K562 (cell line): Measurements from ENCODE around the gene SRRM4. TPM values are rescaled to one million over a fixed set of nuclear protein-coding genes. Genes with fewer than 3 reads are reported as not detected.

Experiments used
- ATAC-seq: fragments of 200-7000 bp; cut with Tn5 transposase; 3 replicates; pipeline ENCODE4 v1.9.1; 2020; ENCODE audit warnings: moderate library complexity
- BruUV-seq: library from RNA; stranded (reverse); fragments of 400-500 nt; replicated peaks from 2 replicates; lab custom pipeline; 2021; lab: Mats Ljungman, UMichigan
- CTCF ChIA-PET: fragments of 300-600 bp; formaldehyde crosslinking; extraction: SDS; loops from one replicate; lab custom pipeline; 2021; ENCODE audit warnings: low intra/inter-chr PET ratio; lab: Yijun Ruan, JAX
- POLR2A ChIA-PET: fragments of 300-600, 350-650 bp; sonication (Branson Sonifier 250); formaldehyde crosslinking; extraction: SDS; loops from one replicate; lab custom pipeline; 2021; ENCODE audit warnings: antibody characterized with exemption, inconsistent platforms; lab: Yijun Ruan, JAX
- DNase-seq, 4 experiments: peaks; one replicate each; pipeline versions ENCODE4 v3.0.0 to v3.0.0-alpha.2; 2011 to 2018; ENCODE audit warnings: low spot score in 3 of 4, mixed read lengths in 3 of 4; ENCODE audit errors: extremely low read depth in 1 of 4
- FAIRE-seq: peaks from 2 replicates; lab custom pipeline; 2011; peaks lifted over from hg19 to GRCh38; lab: Jason Lieb, UNC
- H2AFZ ChIP-seq: 2 replicates; pipeline ENCODE4 v1.6.0; 2011; ENCODE audit warnings: low read depth, low read length, control low read depth, inconsistent platforms
- H3K27ac ChIP-seq: fragments of 200-600 bp; 3 replicates; pipeline ENCODE4 v1.8.0; 2011; ENCODE audit warnings: low read depth, mild to moderate bottlenecking, control low read depth, inconsistent platforms, low read length, moderate library complexity, mixed read lengths; ENCODE audit errors: extremely low read depth
- H3K27me3 ChIP-seq, 2 experiments: fragments of 300-600 bp in 1 of 2; 2 replicates in 1 of 2; 3 replicates in 1 of 2; pipeline versions ENCODE4 v1.6.0 to v1.8.0; 2011; ENCODE audit warnings: inconsistent platforms in 2 of 2, low read length in 2 of 2, mild to moderate bottlenecking in 1 of 2, mixed read lengths in 1 of 2, moderate library complexity in 1 of 2; ENCODE audit not compliant: control insufficient read depth in 2 of 2, insufficient read depth in 2 of 2
- H3K36me3 ChIP-seq: fragments of 300-600 bp; 3 replicates; pipeline ENCODE4 v1.8.0; 2011; ENCODE audit warnings: mild to moderate bottlenecking, low read length, inconsistent platforms; ENCODE audit not compliant: control insufficient read depth, insufficient read depth
- H3K4me1 ChIP-seq, 2 experiments: fragments of 200-600 bp in 1 of 2; replicated peaks in 1 of 2; 2 replicates in 1 of 2; 3 replicates in 1 of 2; pipeline versions ENCODE4 v1.5.1 to v1.8.0; 2011; ENCODE audit warnings: inconsistent platforms in 2 of 2, low read length in 2 of 2, mild to moderate bottlenecking in 1 of 2, mixed read lengths in 1 of 2, moderate library complexity in 1 of 2; ENCODE audit not compliant: control insufficient read depth in 2 of 2, insufficient read depth in 2 of 2
- H3K4me2 ChIP-seq: 2 replicates; pipeline ENCODE4 v1.6.1; 2011; ENCODE audit warnings: low read length, control low read depth, inconsistent platforms, mixed read lengths; ENCODE audit not compliant: insufficient read depth
- H3K4me3 ChIP-seq: fragments of 200-600 bp; sonication (generic), shearing (Covaris generic); 2 replicates; pipeline ENCODE4 v1.5.1; 2016; ENCODE audit warnings: control low read depth, inconsistent platforms
- H3K79me2 ChIP-seq: fragments of 200-600 bp; 3 replicates; pipeline ENCODE4 v1.8.0; 2011; ENCODE audit warnings: low read length, inconsistent platforms; ENCODE audit not compliant: control insufficient read depth, insufficient read depth
- H3K9ac ChIP-seq, 2 experiments: 2 replicates each; pipeline versions ENCODE4 v1.6.0 to v1.6.1; 2011; ENCODE audit warnings: low read depth in 2 of 2, low read length in 2 of 2, control low read depth in 1 of 2, inconsistent platforms in 1 of 2, mild to moderate bottlenecking in 1 of 2, mixed read lengths in 1 of 2; ENCODE audit not compliant: insufficient read depth in 1 of 2
- H3K9me1 ChIP-seq: one replicate; pipeline ENCODE4 v1.6.0; 2011; ENCODE audit warnings: inconsistent platforms, mild to moderate bottlenecking, low read length, moderate library complexity; ENCODE audit not compliant: control insufficient read depth, insufficient read depth
- H3K9me3 ChIP-seq: replicated peaks from 2 replicates; pipeline ENCODE4 v1.5.1; 2011; ENCODE audit warnings: low read depth, low read length, inconsistent platforms; ENCODE audit not compliant: control insufficient read depth, insufficient read depth
- H4K20me1 ChIP-seq: replicated peaks from 2 replicates; pipeline ENCODE4 v1.6.1; 2011; ENCODE audit warnings: low read length, inconsistent platforms, mixed read lengths; ENCODE audit not compliant: control insufficient read depth, insufficient read depth
- C11orf30 ChIP-seq: fragments of 450-650 bp; IDR thresholded peaks from 2 replicates; pipeline ENCODE4 v1.6.1; 2016; ENCODE audit warnings: low read depth, mild to moderate bottlenecking
- CBX8 ChIP-seq: fragments of 200-600 bp; sonication (generic); IDR thresholded peaks from 2 replicates; pipeline ENCODE4 v1.6.1; 2012; ENCODE audit warnings: borderline replicate concordance, mixed run types, low read depth, mild to moderate bottlenecking, moderate library complexity, mixed read lengths, low read length, control low read depth, inconsistent platforms; ENCODE audit not compliant: poor library complexity, severe bottlenecking; ENCODE audit errors: extremely low read depth
- CREB3L1 ChIP-seq: fragments of 450-650 bp; IDR thresholded peaks from 2 replicates; pipeline ENCODE4 v1.6.1; 2014; ENCODE audit warnings: low read depth, mild to moderate bottlenecking, moderate library complexity, borderline replicate concordance
- FOXJ2 ChIP-seq: fragments of 200-800 bp; sonication (Bioruptor generic); IDR thresholded peaks from 2 replicates; pipeline ENCODE4 v1.6.1; 2016; ENCODE audit warnings: missing genetic modification characterization, missing compliant biosample characterization
- HMBOX1 ChIP-seq: sonication (generic); IDR thresholded peaks from 2 replicates; pipeline ENCODE4 v1.6.1; 2016
- NFXL1 ChIP-seq: fragments of 450-650 bp; formaldehyde crosslinking; IDR thresholded peaks from 2 replicates; pipeline ENCODE4 v1.4.0; 2021; ENCODE audit warnings: mild to moderate bottlenecking
- PRDM10 ChIP-seq: fragments of 450-650 bp; IDR thresholded peaks from 2 replicates; pipeline ENCODE4 v1.6.1; 2018; ENCODE audit not compliant: partially characterized antibody
- YY1 ChIP-seq, 3 experiments: IDR thresholded peaks; 2 replicates each; pipeline ENCODE4 v1.6.1; 2011; ENCODE audit warnings: low read length in 2 of 3, mild to moderate bottlenecking in 2 of 3, moderate library complexity in 2 of 3, borderline replicate concordance in 1 of 3, control low read depth in 1 of 3, low read depth in 1 of 3; ENCODE audit not compliant: insufficient read depth in 3 of 3, insufficient replicate concordance in 2 of 3, control insufficient read depth in 1 of 3, insufficient read length in 1 of 3; ENCODE audit errors: extremely low read depth in 1 of 3
- WGBS: fragments of 100-300 bp; shearing (Covaris generic); methylation state at CpG from one replicate; pipeline ENCODE4 v1.1.6; 2016; ENCODE audit warnings: low coverage, mixed read lengths; ENCODE audit not compliant: insufficient coverage; ENCODE audit errors: missing lambda C conversion rate; 5-methylcytosine and 5-hydroxymethylcytosine counted together
- in situ Hi-C: fragments of 300-500 bp; cut with MboI; formaldehyde crosslinking; loops from 4 replicates; pipeline ENCODE4 v1.15.0; 2018; ENCODE audit warnings: inconsistent platforms, mixed read lengths
- intact Hi-C: fragments of 100-400 bp; cut with micrococcal nuclease; formaldehyde crosslinking; loops from 2 replicates; pipeline ENCODE4 v1.14.2; 2022
- polyA plus RNA-seq, 8 experiments: library from polyadenylated mRNA; depleted of rRNA in 4 of 8; stranded (reverse) in 5 of 8; unstranded in 3 of 8; fragments of >200 nt; fragmentation: Nextera tagmentation in 2 of 8; fragmentation: Illumina TruSeq in 1 of 8; extraction: Ambion mirVana in 2 of 8; extraction: Trizol in 1 of 8; gene quantifications; 2 replicates each; pipeline versions ENCODE4 v1.2.1 to v1.2.3, GENCODE V29; 2011 to 2014; ENCODE audit warnings: inconsistent platforms in 1 of 8, missing spikeins in 1 of 8
- total RNA-seq, 7 experiments: library from RNA; depleted of rRNA in 6 of 7; stranded (reverse); fragments of >200 nt in 6 of 7; fragmentation: Illumina TruSeq in 2 of 7; extraction: Trizol in 2 of 7; gene quantifications; 2 replicates each; pipeline versions ENCODE4 v1.2.1 to v1.2.3, GENCODE V29; 2011 to 2021; ENCODE audit warnings: low replicate concordance in 1 of 7

SRRM4 gene
- total and polyA plus RNA-seq, 9 of the 15 experiments (the other 6 are each of a cell fraction or from before 2014, with no cell fraction given), result not detected

- peak; percentile 45 for TF ChIP-seq PRDM10
Observed at GRCh38 chr12:118982984-118983761, 1.8 kb downstream of the SRRM4 start (continued).

- CTCF ChIA-PET, result no interaction called here
- no peak overlapping the region for H2AFZ ChIP-seq
- in situ Hi-C loops, result no loop called here
Observed at GRCh38 chr12:118984161-118984943, 3.0 kb downstream of the SRRM4 start.

More at GRCh38 chr12:118984161-118984943, 3.0 kb downstream of the SRRM4 start:
- no peak for TF ChIP-seq HMBOX1
- TF ChIP-seq C11orf30, result no peak
- no peak for TF ChIP-seq CBX8
- TF ChIP-seq YY1 (IDR thresholded peaks at IDR 0.05; ENCODE audit: borderline replicate concordance in 1 of 3, control insufficient read depth in 1 of 3, extremely low read depth in 1 of 3, insufficient read depth in 3 of 3, insufficient read length in 1 of 3, insufficient replicate concordance in 2 of 3, low read depth in 1 of 3, low read length in 2 of 3), result no peak
- no peak for TF ChIP-seq FOXJ2 (tag)
- TF ChIP-seq NFXL1 (CRISPR knock-in tag), result no peak
- TF ChIP-seq CREB3L1, result no peak
- peaks cover 0 to 5% of the 10 kb centered on the region in 2 experiments; a peak in 2 of 5 replicates for H3K4me1 ChIP-seq
- no peak overlapping the region for H3K27ac ChIP-seq
- no peaks in the 10 kb centered on the region for H3K9me3 ChIP-seq
- intact Hi-C loops, result no loop called here
- WGBS, result 0% methylated on average over 2 of the region's 2 CpGs
- H3K4me2 ChIP-seq, result no peak overlapping the region
- no TSS peak for BruUV-seq
- no peak overlapping the region for H3K4me3 ChIP-seq
- no peaks in the 10 kb centered on the region for H3K36me3 ChIP-seq
- H4K20me1 ChIP-seq, result no peaks in the 10 kb centered on the region
- no peaks in the 10 kb centered on the region; a peak in 1 of 5 replicates for H3K27me3 ChIP-seq
- DNase-seq, result no peak
- POLR2A ChIA-PET, result interaction anchor here (0.7 kb wide), 1 partner anchor 24 kb away, joined by 3 read pairs; no protein-coding TSS in a partner anchor
- H3K79me2 ChIP-seq, result no peaks in the 10 kb centered on the region
- no peak overlapping the region for H3K9ac ChIP-seq
- no peak for ATAC-seq
- peaks cover 3% of the 10 kb centered on the region for H3K9me1 ChIP-seq
- no peak for FAIRE-seq
